ENCODE measurements around the gene APOD.

Gene APOD

GRCh38 chr3:195522254-195523023 lies 61.3 kb downstream of the APOD start:
- DNase-seq = peak; percentile 60

Data from MV-4-11 (cell line).